B cell (primary cell): ENCODE measurements around the gene GSDMA. TPM values are rescaled to one million over a fixed set of nuclear protein-coding genes. Genes with fewer than 3 reads are reported as not detected.
"Not testable (repeated sequence)": the region's sequence is repeated elsewhere in the genome, so short reads cannot be mapped to it uniquely, and the experiment has no call there.

Experiments
- ATAC-seq: fragments of 200-7000 bp; cut with Tn5 transposase; one replicate; pipeline ENCODE4 v1.10.0; 2021; ENCODE audit warnings: low read depth, mild to moderate bottlenecking, moderate number of reproducible peaks, moderate library complexity
- CTCF ChIA-PET: fragments of 350-600 bp; sonication (Branson Sonifier 250); formaldehyde crosslinking; loops from one replicate; lab custom pipeline; 2021; ENCODE audit warnings: antibody characterized with exemption, inconsistent platforms; lab: Charles Lee
- POLR2A ChIA-PET: fragments of 350-600 bp; sonication (Branson Sonifier 250); formaldehyde crosslinking; loops from one replicate; lab custom pipeline; 2021; ENCODE audit warnings: antibody characterized with exemption; lab: Charles Lee
- DNase-seq: peaks from one replicate; pipeline ENCODE4 v3.0.0; 2013
- H2AFZ ChIP-seq: 2 replicates; pipeline ENCODE4 v1.6.1; 2012; ENCODE audit warnings: mild to moderate bottlenecking, low read depth, low read length; ENCODE audit not compliant: insufficient read depth, poor library complexity, severe bottlenecking
- H3K27ac ChIP-seq, 2 donors: 1 replicate in 1 of 2; 2 replicates in 1 of 2; pipeline ENCODE4 v1.5.1; 2012 to 2013; ENCODE audit warnings: low read length in 2 of 2, mild to moderate bottlenecking in 2 of 2, moderate library complexity in 1 of 2
- H3K27me3 ChIP-seq, 4 experiments: fragments of 200-600 bp in 1 of 4; sonication (generic) in 1 of 4; replicated peaks in 1 of 4; 1 replicate in 2 of 4; 2 replicates in 2 of 4; pipeline versions ENCODE4 v1.6.1 to v1.7.0; 2013 to 2016; ENCODE audit warnings: low read length in 3 of 4, mild to moderate bottlenecking in 2 of 4, mixed read lengths in 1 of 4, moderate library complexity in 1 of 4; ENCODE audit not compliant: insufficient read depth in 4 of 4, control insufficient read depth in 3 of 4; ENCODE audit errors: control extremely low read depth in 1 of 4
- H3K36me3 ChIP-seq, 2 experiments: replicated peaks in 1 of 2; 1 replicate in 1 of 2; 2 replicates in 1 of 2; pipeline versions ENCODE4 v1.6.1 to v1.7.1; 2013; ENCODE audit warnings: low read length in 1 of 2; ENCODE audit not compliant: insufficient read depth in 2 of 2, control insufficient read depth in 1 of 2; ENCODE audit errors: control extremely low read depth in 1 of 2, extremely low read depth in 1 of 2
- H3K4me1 ChIP-seq, 2 donors: fragments of 200-600 bp in 1 of 2; sonication (generic) in 1 of 2; 1 replicate in 1 of 2; 2 replicates in 1 of 2; pipeline versions ENCODE4 v1.5.1 to v1.6.1; 2013 to 2017; ENCODE audit warnings: low read length in 2 of 2; ENCODE audit not compliant: control insufficient read depth in 2 of 2, insufficient read depth in 2 of 2
- H3K4me2 ChIP-seq: replicated peaks from 2 replicates; pipeline ENCODE3; 2012; ENCODE audit warnings: mild to moderate bottlenecking, low read depth, low read length; ENCODE audit not compliant: poor library complexity, severe bottlenecking
- H3K4me3 ChIP-seq, 5 experiments: fragments of 200-600 bp in 1 of 5; sonication (generic) in 1 of 5; 1 replicate in 3 of 5; 2 replicates in 2 of 5; pipeline versions ENCODE4 v1.5.1 to v1.7.0; 2011 to 2016; ENCODE audit warnings: low read length in 4 of 5, mild to moderate bottlenecking in 4 of 5, low read depth in 2 of 5, control low read depth in 1 of 5, moderate library complexity in 1 of 5; ENCODE audit not compliant: insufficient read depth in 1 of 5; ENCODE audit errors: control extremely low read depth in 1 of 5, extremely low read depth in 1 of 5
- H3K79me2 ChIP-seq: fragments of 200-600 bp; sonication (generic); one replicate; pipeline ENCODE4 v1.6.0; 2016; ENCODE audit warnings: low read length; ENCODE audit not compliant: control insufficient read depth, insufficient read depth
- H3K9ac ChIP-seq: fragments of 200-600 bp; sonication (generic); 2 replicates; pipeline ENCODE4 v1.6.1; 2017; ENCODE audit warnings: mild to moderate bottlenecking, low read length, moderate library complexity
- H3K9me3 ChIP-seq, 3 donors: one replicate each; pipeline versions ENCODE4 v1.6.1 to v1.7.1; 2013; ENCODE audit warnings: low read length in 2 of 3; ENCODE audit not compliant: control insufficient read depth in 2 of 3, insufficient read depth in 1 of 3; ENCODE audit errors: control extremely low read depth in 1 of 3
- H4K20me1 ChIP-seq: 2 replicates; pipeline ENCODE4 v1.6.0; 2012; ENCODE audit warnings: mild to moderate bottlenecking, low read length; ENCODE audit not compliant: insufficient read depth, control insufficient read depth, poor library complexity, severe bottlenecking
- H3K27ac Mint-ChIP-seq: one replicate; pipeline ENCODE4 v1.8.0; 2021; ENCODE audit warnings: mixed read lengths
- H3K27me3 Mint-ChIP-seq: one replicate; pipeline ENCODE4 v1.8.0; 2021; ENCODE audit warnings: mixed read lengths
- H3K4me1 Mint-ChIP-seq: one replicate; pipeline ENCODE4 v1.8.0; 2021; ENCODE audit warnings: mixed read lengths
- H3K4me3 Mint-ChIP-seq: one replicate; pipeline ENCODE4 v1.8.0; 2021; ENCODE audit warnings: mixed read lengths
- H3K9me3 Mint-ChIP-seq: one replicate; pipeline ENCODE4 v1.8.0; 2022; ENCODE audit warnings: mixed read lengths; ENCODE audit not compliant: insufficient read depth
- CTCF ChIP-seq: fragments of 200-600 bp; IDR thresholded peaks from one replicate; pipeline ENCODE4 v1.8.0; 2022; ENCODE audit warnings: antibody characterized with exemption, mild to moderate bottlenecking
- EZH2 ChIP-seq: IDR thresholded peaks from 2 replicates; pipeline ENCODE4 v1.6.1; 2012; ENCODE audit warnings: borderline replicate concordance, low read depth, mild to moderate bottlenecking, moderate library complexity, low read length; ENCODE audit not compliant: insufficient read depth, poor library complexity, severe bottlenecking
- WGBS: methylation state at CpG from one replicate; pipeline ENCODE4 v1.1.5; 2013; ENCODE audit warnings: missing lambda C conversion rate; ENCODE audit not compliant: insufficient coverage; 5-methylcytosine and 5-hydroxymethylcytosine counted together
- intact Hi-C: fragments of 100-400 bp; cut with micrococcal nuclease; formaldehyde crosslinking; loops from one replicate; pipeline ENCODE4 v1.10.0; 2022
- polyA plus RNA-seq: library from polyadenylated mRNA; depleted of rRNA; stranded (reverse); fragments of >200 nt; gene quantifications from 2 replicates; pipeline ENCODE4 v1.2.3, GENCODE V29; 2012
- total RNA-seq, 2 donors: library from RNA; stranded (reverse); fragments of 120-200 nt in 1 of 2; gene quantifications; 1 replicate in 1 of 2; 2 replicates in 1 of 2; pipeline versions ENCODE4 v1.2.3 to v1.2.4, GENCODE V29; 2013 to 2022

Gene GSDMA
- total and polyA plus RNA-seq, 2 donors (not counting 1 experiment from before 2014, with no cell fraction given): 0.09 TPM; not detected in 1

GRCh38 chr17:40005520-40005919, 42.7 kb downstream of the GSDMA start:
- Histone ChIP-seq H3K4me1 (no peaks in the 10 kb centered on the region), H3K36me3 (no peaks in the 10 kb centered on the region), H3K79me2 (no peaks in the 10 kb centered on the region), H4K20me1 (no peaks in the 10 kb centered on the region), H3K9ac (no peak overlapping the region), H3K4me2 (no peak overlapping the region), H2AFZ (no peak overlapping the region), H3K27ac (no peak overlapping the region), H3K4me3 (no peak overlapping the region), H3K9me3 (no peaks in the 10 kb centered on the region), H3K27me3 (no peaks in the 10 kb centered on the region)
- DNase-seq: no peak
- no peak for ATAC-seq
- intact Hi-C loops: no loop called here
- ChIA-PET POLR2A (no interaction called here), CTCF (interaction anchor here (0.7 kb wide), 1 partner anchor 51 kb away, joined by 3 read pairs; no protein-coding TSS in a partner anchor)
- no peak overlapping the region for H3K4me3 Mint-ChIP-seq
- no peak for TF ChIP-seq EZH2
- TF ChIP-seq CTCF: no peak
- H3K27ac Mint-ChIP-seq: no peak overlapping the region
- H3K9me3 Mint-ChIP-seq: no peaks in the 10 kb centered on the region
- 90% methylated on average over 6 of the region's 6 CpGs for WGBS
- H3K4me1 Mint-ChIP-seq: no peaks in the 10 kb centered on the region
- H3K27me3 Mint-ChIP-seq: no peaks in the 10 kb centered on the region

- H3K27me3 ChIP-seq, H3K9me3 Mint-ChIP-seq, H3K4me2 ChIP-seq, H3K9me3 ChIP-seq, H3K9ac ChIP-seq, H3K79me2 ChIP-seq, H3K4me3 ChIP-seq, H3K36me3 ChIP-seq, H3K27ac ChIP-seq, ATAC-seq, H4K20me1 ChIP-seq, H3K4me1 ChIP-seq, H3K4me1 Mint-ChIP-seq, intact Hi-C loops, H3K27ac Mint-ChIP-seq, DNase-seq, H2AFZ ChIP-seq, H3K27me3 Mint-ChIP-seq, H3K4me3 Mint-ChIP-seq: not testable (repeated sequence)
- WGBS: 97% methylated on average over 35 of the region's 38 CpGs
- CTCF ChIA-PET: interaction anchor here (0.5 to 5.8 kb wide), 5 partner anchors 15 to 230 kb away, joined by 3 to 56 read pairs (median 4); no protein-coding TSS in a partner anchor
- POLR2A ChIA-PET: interaction anchor here (0.6 kb wide), 1 partner anchor 129 kb away, joined by 3 read pairs; the partner anchor contains the start of gene CASC3
Measured at GRCh38 chr17:40010946-40011500, 48.2 kb downstream of the GSDMA start.

- H3K36me3 ChIP-seq, intact Hi-C loops, H3K27ac ChIP-seq, H3K4me3 Mint-ChIP-seq, H3K4me1 Mint-ChIP-seq, H3K27me3 ChIP-seq, H3K9ac ChIP-seq, H4K20me1 ChIP-seq, H3K9me3 Mint-ChIP-seq, H3K27ac Mint-ChIP-seq, H3K4me3 ChIP-seq, H3K79me2 ChIP-seq, H3K9me3 ChIP-seq, ATAC-seq, H3K27me3 Mint-ChIP-seq, H2AFZ ChIP-seq, DNase-seq, H3K4me2 ChIP-seq, H3K4me1 ChIP-seq: not testable (repeated sequence)
- WGBS: 51% methylated on average over 15 of the region's 22 CpGs
- ChIA-PET CTCF (interaction anchor here (0.7 to 5.8 kb wide), 13 partner anchors 14 to 548 kb away, joined by 3 to 56 read pairs (median 7); no protein-coding TSS in a partner anchor), POLR2A (interaction anchor here (0.5 to 1.0 kb wide), 2 partner anchors 157 to 507 kb away, joined by 3 to 5 read pairs; no protein-coding TSS in a partner anchor)
Measured at GRCh38 chr17:40012017-40012647, 49.3 kb downstream of the GSDMA start.
